Activated naive CD4-positive, alpha-beta T cell treated with anti-CD3 and anti-CD28 coated beads, Interleukin-2, amount 10 ng/mL, durations not matched to agents 7 days and 5 days (primary cell): ENCODE data around the gene FAM98C.
A peak's percentile ranks its signal among the peaks of the same experiment; 100 is the strongest.

Experiments used
- CTCF ChIA-PET: fragments of 350-600 bp; sonication (Branson Sonifier 250); formaldehyde crosslinking; loops from one replicate; lab custom pipeline; 2021; ENCODE audit warnings: antibody characterized with exemption; lab: Charles Lee
- DNase-seq: peaks from one replicate; pipeline ENCODE4 v3.0.0-alpha.2; 2020
- H3K27ac Mint-ChIP-seq: one replicate; pipeline ENCODE4 v1.8.0; 2021; ENCODE audit warnings: mild to moderate bottlenecking, moderate library complexity, mixed read lengths
- H3K27me3 Mint-ChIP-seq: one replicate; pipeline ENCODE4 v1.8.0; 2021; ENCODE audit warnings: mild to moderate bottlenecking, mixed read lengths
- H3K36me3 Mint-ChIP-seq: one replicate; pipeline ENCODE4 v1.8.0; 2021; ENCODE audit warnings: mixed read lengths
- H3K4me1 Mint-ChIP-seq: one replicate; pipeline ENCODE4 v1.8.0; 2021; ENCODE audit warnings: mixed read lengths
- H3K4me3 Mint-ChIP-seq: one replicate; pipeline ENCODE4 v1.8.0; 2021; ENCODE audit warnings: mild to moderate bottlenecking, moderate library complexity, mixed read lengths
- H3K9me3 Mint-ChIP-seq: one replicate; pipeline ENCODE4 v1.8.0; 2021; ENCODE audit warnings: mixed read lengths

FAM98C gene

DNA sequence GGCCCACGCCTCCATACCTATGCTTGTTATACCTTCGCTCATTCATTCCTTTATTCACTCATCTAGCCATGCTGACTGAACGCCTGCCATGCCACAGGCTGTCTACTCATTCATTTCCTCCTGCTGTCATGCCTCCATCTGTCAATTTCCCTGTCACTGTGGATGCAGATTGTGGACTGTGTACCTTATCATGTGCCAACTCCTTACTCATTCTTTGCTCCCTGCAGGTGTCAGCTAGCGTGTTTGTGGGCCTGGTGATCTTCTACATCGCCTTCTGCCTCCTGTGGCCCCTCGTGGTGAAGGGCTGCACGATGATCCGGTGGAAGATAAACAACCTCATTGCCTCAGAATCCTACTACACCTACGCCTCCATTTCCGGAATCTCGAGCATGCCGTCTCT, 32.6 kb upstream of the FAM98C start:
- peaks cover 52% of the 10 kb centered on the region for H3K27me3 Mint-ChIP-seq
- H3K27ac Mint-ChIP-seq = no peak overlapping the region
- H3K9me3 Mint-ChIP-seq = no peaks in the 10 kb centered on the region
- CTCF ChIA-PET = interaction anchor here (0.8 kb wide), 1 partner anchor 10 kb away, joined by 3 read pairs; no protein-coding TSS in a partner anchor
- H3K4me3 Mint-ChIP-seq = no peak overlapping the region
- peaks cover 11% of the 10 kb centered on the region for H3K4me1 Mint-ChIP-seq
- no peak for DNase-seq
- peaks cover 7% of the 10 kb centered on the region for H3K36me3 Mint-ChIP-seq

DNA sequence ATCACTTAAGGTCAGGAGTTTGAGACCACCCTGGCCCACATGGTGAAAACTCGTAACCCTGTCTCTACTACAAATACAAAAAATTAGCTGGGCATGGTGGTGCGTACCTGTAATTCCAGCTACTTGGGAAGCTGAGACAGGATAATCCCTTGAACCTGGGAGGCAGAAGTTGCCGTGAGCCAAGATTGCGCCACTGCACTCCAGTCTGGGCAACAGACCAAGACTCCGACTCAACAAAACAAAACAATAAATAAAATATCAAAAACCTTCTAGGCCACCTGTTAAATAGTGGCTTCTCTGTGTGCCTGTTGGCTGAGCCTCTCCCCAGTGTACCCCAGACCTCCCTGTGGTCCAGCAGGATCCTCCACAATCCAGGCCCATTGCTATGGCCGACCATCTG, 31.8 kb upstream of the FAM98C start:
- Mint-ChIP-seq H3K27me3 (peaks cover 46% of the 10 kb centered on the region), H3K4me1 (peaks cover 19% of the 10 kb centered on the region), H3K4me3 (no peak overlapping the region), H3K36me3 (peaks cover 10% of the 10 kb centered on the region), H3K9me3 (no peaks in the 10 kb centered on the region), H3K27ac (no peak overlapping the region)
- CTCF ChIA-PET = interaction anchor here (0.8 kb wide), 1 partner anchor 11 kb away, joined by 3 read pairs; no protein-coding TSS in a partner anchor
- DNase-seq = no peak

DNA sequence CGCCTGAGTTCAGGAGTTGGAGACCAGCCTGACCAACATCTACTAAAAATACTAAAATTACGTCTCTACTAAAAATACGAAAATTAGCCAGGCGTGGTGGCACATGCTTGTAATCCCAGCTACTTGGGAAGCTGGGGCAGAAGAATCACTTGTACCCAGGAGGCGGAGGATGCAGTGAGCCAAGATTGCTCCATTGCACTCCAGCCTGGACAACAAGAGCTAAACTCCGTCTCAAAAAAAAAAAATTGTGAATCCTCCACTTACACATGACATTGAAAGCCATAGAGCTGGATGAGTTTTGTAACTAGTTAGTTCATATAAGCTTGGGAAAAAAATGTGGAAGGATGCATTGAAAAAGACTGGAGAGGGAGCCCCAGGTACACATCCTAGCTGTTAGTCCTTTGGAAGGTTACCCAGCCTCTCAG, 29.0 kb upstream of the FAM98C start:
- H3K36me3 Mint-ChIP-seq = peaks cover 17% of the 10 kb centered on the region
- H3K4me3 Mint-ChIP-seq = peak overlapping the region; percentile 99
- peak overlapping the region; percentile 96 for H3K27ac Mint-ChIP-seq
- H3K9me3 Mint-ChIP-seq = no peaks in the 10 kb centered on the region
- peaks cover 23% of the 10 kb centered on the region for H3K27me3 Mint-ChIP-seq
- no peak for DNase-seq
- peaks cover 27% of the 10 kb centered on the region for H3K4me1 Mint-ChIP-seq
- CTCF ChIA-PET = interaction anchor here (0.7 to 2.8 kb wide), 11 partner anchors 11 to 556 kb away, joined by 3 to 16 read pairs (median 3); partner anchors contain the start of genes CATSPERG, FAM98C and SARS2

DNA sequence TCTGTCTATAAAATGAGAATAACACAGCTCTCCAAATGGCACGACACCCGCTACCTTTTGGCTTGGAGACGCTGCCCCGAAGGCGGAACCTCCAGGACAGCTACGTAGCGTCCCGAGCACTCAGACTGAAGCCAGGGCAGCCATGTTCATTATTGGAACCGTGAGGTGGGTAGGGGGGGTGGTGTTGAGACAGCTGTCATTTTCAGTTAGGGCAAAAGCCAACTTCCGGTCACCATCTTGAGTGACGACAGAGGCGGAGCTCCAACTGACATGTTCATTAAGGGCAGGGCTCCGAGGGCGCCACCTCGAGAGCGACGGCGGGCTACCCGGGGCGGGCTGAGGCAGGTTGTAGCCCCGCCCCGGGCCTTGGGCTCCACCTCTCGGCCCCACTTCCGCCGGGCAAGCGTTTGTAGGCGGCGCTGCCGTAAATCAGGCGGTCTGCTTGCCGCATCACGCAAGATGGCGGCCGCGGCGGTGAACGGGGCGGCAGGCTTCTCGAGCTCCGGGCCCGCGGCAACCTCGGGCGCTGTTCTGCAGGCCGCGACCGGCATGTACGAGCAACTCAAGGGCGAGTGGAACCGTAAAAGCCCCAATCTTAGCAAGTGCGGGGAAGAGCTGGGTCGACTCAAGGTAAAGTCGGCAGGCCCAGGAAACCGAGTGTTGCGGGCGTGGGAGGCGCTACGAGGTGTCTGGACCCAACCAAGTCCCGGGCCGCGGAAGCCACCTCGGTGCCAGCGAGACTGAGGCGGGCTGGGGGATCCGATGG, 28.4 kb upstream of the FAM98C start, which contains the start of gene PSMD8:
Gene PSMD8, plus strand, starts transcription at position 240 of the 766 bp plus-strand sequence. Its CDS starts 31 bp downstream, at position 271.
- peak; percentile 99 for DNase-seq
- peaks cover 23% of the 10 kb centered on the region for H3K36me3 Mint-ChIP-seq
- H3K27me3 Mint-ChIP-seq = peaks cover 23% of the 10 kb centered on the region
- peaks cover 27% of the 10 kb centered on the region for H3K4me1 Mint-ChIP-seq
- H3K4me3 Mint-ChIP-seq = peak within 1 kb of the TSS; percentile 99
- H3K9me3 Mint-ChIP-seq = no peaks in the 10 kb centered on the region
- peak within 1 kb of the TSS; percentile 96 for H3K27ac Mint-ChIP-seq
- CTCF ChIA-PET = interaction anchor here (0.7 to 2.8 kb wide), 12 partner anchors 11 to 556 kb away, joined by 3 to 16 read pairs (median 4); partner anchors contain the start of genes CATSPERG, FAM98C and SARS2

DNA sequence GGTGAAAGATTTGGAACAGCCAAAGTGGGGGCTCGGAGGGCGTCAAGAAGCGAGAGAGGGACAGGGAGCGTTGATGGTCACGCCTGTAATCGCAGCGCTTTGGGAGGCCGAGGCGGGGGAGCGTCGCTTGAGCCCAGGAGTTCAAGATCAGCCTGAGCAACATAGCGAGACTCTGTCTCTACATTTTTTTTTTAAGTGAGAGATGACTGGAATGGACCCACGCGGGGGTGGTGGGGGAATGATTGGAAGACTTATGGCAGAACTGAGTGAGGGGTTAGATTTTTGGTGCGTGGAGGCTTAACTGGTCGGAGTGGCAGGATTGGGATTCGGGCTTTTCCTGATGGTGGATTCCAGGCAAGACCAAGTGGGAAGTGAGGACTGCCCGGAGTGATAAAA, 27.8 kb upstream of the FAM98C start:
- Mint-ChIP-seq H3K4me1 (peaks cover 27% of the 10 kb centered on the region), H3K4me3 (peak overlapping the region; percentile 99), H3K27ac (peak overlapping the region; percentile 96), H3K9me3 (no peaks in the 10 kb centered on the region), H3K27me3 (peaks cover 20% of the 10 kb centered on the region), H3K36me3 (peaks cover 25% of the 10 kb centered on the region)
- CTCF ChIA-PET = interaction anchor here (1.1 to 2.8 kb wide), 6 partner anchors 10 to 39 kb away, joined by 3 to 16 read pairs (median 4); partner anchors contain the start of genes CATSPERG and FAM98C
- no peak for DNase-seq

DNA sequence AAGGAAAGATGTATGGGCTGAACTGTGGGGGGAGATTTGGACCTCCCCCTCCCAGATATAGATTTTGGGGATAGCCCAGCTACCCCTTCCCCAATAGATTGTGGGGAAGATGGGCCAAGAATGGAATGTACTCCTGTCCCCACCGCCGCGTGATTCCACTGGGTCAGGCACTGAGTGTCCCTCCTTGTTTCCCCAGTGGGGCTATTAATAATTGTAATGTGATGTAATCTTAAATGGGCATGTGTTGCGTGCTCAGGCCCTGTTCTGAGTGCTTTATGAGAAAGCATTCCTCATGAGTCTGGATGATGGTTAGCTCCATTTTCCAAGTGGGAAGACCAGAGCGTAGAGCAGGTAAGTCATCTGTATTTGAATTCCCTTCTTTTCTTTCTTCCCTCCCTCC, 27.1 kb upstream of the FAM98C start:
- Mint-ChIP-seq H3K4me3 (peak overlapping the region; percentile 99), H3K9me3 (no peaks in the 10 kb centered on the region), H3K27ac (peak overlapping the region; percentile 96), H3K4me1 (peaks cover 27% of the 10 kb centered on the region), H3K36me3 (peaks cover 25% of the 10 kb centered on the region), H3K27me3 (peaks cover 13% of the 10 kb centered on the region)
- CTCF ChIA-PET = interaction anchor here (0.5 to 2.8 kb wide), 2 partner anchors 40 to 455 kb away, joined by 3 to 16 read pairs; partner anchors contain the start of gene CATSPERG
- no peak for DNase-seq

DNA sequence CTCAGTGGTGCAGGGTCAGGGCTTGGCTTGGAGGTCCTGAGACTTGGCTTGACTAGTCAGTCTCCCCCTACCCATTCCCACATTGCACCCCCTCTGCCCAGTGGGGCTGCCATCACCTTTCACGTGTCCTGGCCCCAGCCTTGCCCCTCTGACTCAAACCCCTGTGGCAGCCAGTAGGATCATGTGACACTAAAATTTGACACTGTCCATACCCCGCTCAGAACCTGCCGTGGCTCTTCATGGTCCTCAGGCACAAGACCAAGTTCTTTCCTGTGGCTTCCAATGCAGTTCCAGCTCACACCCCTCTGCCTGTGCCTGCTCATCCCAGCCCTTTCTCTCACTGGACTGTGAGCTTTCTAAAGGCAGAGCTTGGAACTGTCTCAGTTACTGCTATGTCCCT, 26.3 kb upstream of the FAM98C start:
- peaks cover 27% of the 10 kb centered on the region for H3K4me1 Mint-ChIP-seq

DNA sequence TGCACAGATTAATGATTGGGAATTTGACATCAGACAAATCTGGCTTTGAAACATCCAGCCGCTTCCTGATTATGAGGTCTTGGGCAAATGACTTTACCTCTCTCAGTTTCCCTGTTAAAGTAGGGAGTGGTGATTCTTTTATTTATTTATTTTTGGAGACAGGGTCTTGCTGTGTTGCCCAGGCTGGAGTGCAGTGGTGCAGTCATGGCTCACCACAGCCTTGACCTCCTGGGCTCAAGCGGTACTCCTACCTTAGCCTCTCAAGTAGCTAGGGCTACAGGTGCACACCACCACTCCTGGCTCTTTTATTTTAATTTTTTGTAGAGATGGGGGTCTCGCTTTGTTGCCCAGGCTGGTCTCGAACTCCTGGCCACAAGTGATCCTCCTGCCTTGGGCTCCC, 25.8 kb upstream of the FAM98C start:
- DNase-seq = no peak
- H3K9me3 Mint-ChIP-seq = no peaks in the 10 kb centered on the region
- H3K27me3 Mint-ChIP-seq = peaks cover 6% of the 10 kb centered on the region
- H3K4me1 Mint-ChIP-seq = peaks cover 27% of the 10 kb centered on the region
- H3K36me3 Mint-ChIP-seq = peaks cover 35% of the 10 kb centered on the region
- peak overlapping the region; percentile 63 for H3K27ac Mint-ChIP-seq
- peak overlapping the region; percentile 99 for H3K4me3 Mint-ChIP-seq
- CTCF ChIA-PET = interaction anchor here (1.2 kb wide), 1 partner anchor 26 kb away, joined by 6 read pairs; the partner anchor contains the start of gene FAM98C

More for the DNA sequence above, 26.3 kb upstream of the FAM98C start:
- H3K9me3 Mint-ChIP-seq = no peaks in the 10 kb centered on the region
- CTCF ChIA-PET = no interaction called here
- DNase-seq = no peak
- peaks cover 10% of the 10 kb centered on the region for H3K27me3 Mint-ChIP-seq
- peaks cover 30% of the 10 kb centered on the region for H3K36me3 Mint-ChIP-seq
- H3K27ac Mint-ChIP-seq = peak overlapping the region; percentile 63
- H3K4me3 Mint-ChIP-seq = peak overlapping the region; percentile 99

DNA sequence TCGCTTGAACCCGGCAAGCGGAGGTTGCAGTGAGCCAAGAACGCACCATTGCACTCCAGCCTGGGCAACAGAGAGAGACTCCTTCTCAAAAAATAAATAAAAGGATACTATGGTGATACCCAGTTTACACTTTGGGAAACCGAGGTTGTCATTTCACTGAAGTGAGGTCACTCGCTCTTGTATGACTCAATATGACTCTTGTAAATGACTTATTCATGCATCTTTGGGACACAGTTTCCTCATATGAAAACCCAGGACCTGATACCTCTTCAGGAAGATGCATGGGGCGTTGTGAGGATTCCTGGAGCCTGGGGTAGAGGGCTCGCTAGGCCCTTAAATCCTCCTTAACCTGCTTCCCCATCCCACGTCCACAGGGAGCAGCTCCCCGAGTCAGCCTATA, 24.0 kb upstream of the FAM98C start:
- Mint-ChIP-seq H3K4me3 (no peak overlapping the region), H3K36me3 (peaks cover 48% of the 10 kb centered on the region), H3K27ac (no peak overlapping the region), H3K27me3 (no peaks in the 10 kb centered on the region), H3K9me3 (no peaks in the 10 kb centered on the region), H3K4me1 (peaks cover 27% of the 10 kb centered on the region)
- CTCF ChIA-PET = no interaction called here
- DNase-seq = no peak

DNA sequence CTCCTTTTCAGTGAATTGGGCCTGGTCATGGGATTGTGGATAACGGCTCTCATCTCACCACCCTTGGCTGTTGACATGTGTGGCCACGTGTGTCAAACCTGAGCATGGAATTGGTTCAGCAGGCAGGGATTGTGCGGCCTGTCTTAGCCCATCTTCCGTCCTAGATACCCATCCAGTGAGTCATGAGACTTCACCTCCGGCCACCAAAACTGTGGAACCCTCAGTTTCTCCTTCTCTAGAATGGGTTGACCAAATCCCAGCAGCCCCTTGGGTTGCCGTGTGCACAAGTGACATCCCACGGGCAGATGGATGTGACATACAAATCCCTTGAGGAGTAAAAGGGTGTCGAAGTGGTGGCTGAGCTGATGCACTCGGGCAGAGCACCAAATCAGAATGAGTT, 21.8 kb upstream of the FAM98C start:
- H3K4me3 Mint-ChIP-seq = no peak overlapping the region

DNA sequence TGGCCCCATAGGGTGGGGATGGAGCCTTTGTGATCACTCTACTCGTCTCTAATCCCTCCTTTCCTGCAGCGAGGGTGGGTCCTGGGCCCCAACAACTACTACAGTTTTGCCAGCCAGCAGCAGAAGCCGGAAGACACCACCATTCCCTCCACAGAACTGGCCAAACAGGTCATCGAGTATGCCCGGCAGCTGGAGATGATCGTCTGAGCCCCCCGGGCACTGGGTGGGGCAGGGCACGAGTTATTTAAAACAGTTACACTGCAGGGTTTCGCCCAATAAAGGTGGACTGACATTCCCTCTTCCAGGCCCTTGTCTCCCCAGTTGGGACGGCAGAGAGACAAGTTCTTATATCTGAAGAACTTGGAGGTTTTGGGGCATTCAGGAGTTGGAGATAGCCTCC, 19.7 kb upstream of the FAM98C start:
- Mint-ChIP-seq H3K4me3 (no peak overlapping the region), H3K4me1 (peaks cover 13% of the 10 kb centered on the region), H3K9me3 (no peaks in the 10 kb centered on the region), H3K36me3 (peaks cover 46% of the 10 kb centered on the region), H3K27me3 (peaks cover 41% of the 10 kb centered on the region), H3K27ac (no peak overlapping the region)
- CTCF ChIA-PET = no interaction called here
- no peak for DNase-seq

More for the DNA sequence above, 21.8 kb upstream of the FAM98C start:
- DNase-seq = no peak
- no peaks in the 10 kb centered on the region for H3K9me3 Mint-ChIP-seq
- H3K36me3 Mint-ChIP-seq = peaks cover 49% of the 10 kb centered on the region
- H3K4me1 Mint-ChIP-seq = peaks cover 10% of the 10 kb centered on the region
- no peak overlapping the region for H3K27ac Mint-ChIP-seq
- peaks cover 21% of the 10 kb centered on the region for H3K27me3 Mint-ChIP-seq
- CTCF ChIA-PET = no interaction called here

DNA sequence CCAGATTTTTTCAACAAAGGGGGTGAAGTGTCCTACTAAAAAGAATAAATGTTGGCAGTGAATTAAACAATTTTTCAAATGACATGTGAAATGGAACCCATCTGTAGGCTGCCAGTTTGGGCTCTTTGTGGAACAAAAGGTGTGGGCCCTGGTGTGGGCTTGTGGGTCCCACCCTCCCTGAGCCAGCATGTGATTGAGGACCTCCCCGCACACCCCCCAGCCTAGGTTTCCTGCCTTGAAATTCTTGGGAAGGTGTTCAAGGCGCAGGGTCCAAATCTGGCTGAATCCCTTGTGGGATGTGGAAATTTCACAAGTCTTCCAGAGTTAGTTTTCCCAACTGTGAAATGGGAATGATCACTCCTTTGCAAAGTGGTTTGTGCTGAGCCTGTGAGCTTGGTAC, 19.1 kb upstream of the FAM98C start:
- CTCF ChIA-PET = interaction anchor here (1.7 kb wide), 1 partner anchor 19 kb away, joined by 4 read pairs; the partner anchor contains the start of gene FAM98C
- peaks cover 46% of the 10 kb centered on the region for H3K27me3 Mint-ChIP-seq
- H3K4me3 Mint-ChIP-seq = no peak overlapping the region
- no peaks in the 10 kb centered on the region for H3K9me3 Mint-ChIP-seq
- no peak overlapping the region for H3K27ac Mint-ChIP-seq
- DNase-seq = no peak
- H3K36me3 Mint-ChIP-seq = peaks cover 46% of the 10 kb centered on the region
- H3K4me1 Mint-ChIP-seq = peaks cover 14% of the 10 kb centered on the region

DNA sequence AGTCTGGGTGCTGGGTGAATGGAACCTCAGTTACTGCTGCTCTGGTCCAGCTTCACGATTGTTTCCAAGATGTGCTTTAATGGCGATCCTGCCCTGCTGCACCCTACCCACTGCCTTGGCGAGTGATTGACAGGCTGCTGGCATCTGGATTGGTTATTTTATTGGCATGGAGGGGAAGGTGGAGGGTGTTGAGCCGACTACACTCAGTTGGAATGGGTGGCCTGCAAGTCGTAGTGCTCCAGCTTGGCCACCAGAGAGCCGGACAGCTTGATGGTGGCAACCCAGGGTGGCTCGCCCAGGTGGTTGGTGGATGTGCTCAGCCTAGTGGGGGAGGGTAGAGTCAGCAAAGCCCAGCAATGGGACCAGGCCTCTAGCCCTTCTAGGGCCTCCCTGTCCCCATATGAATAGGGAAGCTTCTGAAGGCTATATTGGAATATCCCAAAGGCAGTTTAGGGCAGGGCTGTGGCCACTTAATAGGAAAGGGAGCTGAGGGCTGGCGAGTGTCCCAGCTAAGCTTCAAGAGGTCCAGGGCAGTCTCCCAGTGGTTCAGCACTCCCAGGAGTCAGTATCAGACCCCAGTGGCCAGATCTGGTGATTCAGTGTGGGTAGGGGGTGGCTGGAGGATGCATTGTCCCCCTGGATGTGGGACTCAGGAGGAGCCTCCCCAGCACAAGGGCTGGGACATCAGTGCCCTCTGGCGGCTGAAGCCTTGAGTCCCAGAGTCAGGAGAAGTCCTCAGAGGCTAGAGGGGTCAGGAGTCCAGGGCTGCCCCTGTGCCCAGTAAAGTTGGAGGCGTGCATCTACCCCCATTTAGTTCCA, 18.5 kb upstream of the FAM98C start:
- Mint-ChIP-seq H3K36me3 (peaks cover 41% of the 10 kb centered on the region), H3K27ac (no peak overlapping the region), H3K9me3 (no peaks in the 10 kb centered on the region), H3K27me3 (peaks cover 53% of the 10 kb centered on the region), H3K4me1 (peaks cover 16% of the 10 kb centered on the region), H3K4me3 (no peak overlapping the region)
- CTCF ChIA-PET = interaction anchor here (0.7 to 1.7 kb wide), 3 partner anchors 10 to 242 kb away, joined by 3 to 4 read pairs (median 3); partner anchors contain the start of genes FAM98C and PSMD8
- no peak for DNase-seq
